Vagina (tissue), 2 donors: ENCODE results near the gene CPLX3.

ENCODE experiments used
- POLR2A ChIP-seq, 2 donors: fragments of 450-650 bp; IDR thresholded peaks; one replicate each; pipeline ENCODE4 v1.6.1; 2017; ENCODE audit warnings: antibody characterized with exemption in 2 of 2, mild to moderate bottlenecking in 2 of 2, moderate library complexity in 2 of 2
- POLR2AphosphoS5 ChIP-seq, 2 donors: sonication (generic); formaldehyde crosslinking; IDR thresholded peaks; one replicate each; pipeline ENCODE4 v1.9.0; 2017; ENCODE audit warnings: antibody characterized with exemption in 2 of 2, mild to moderate bottlenecking in 2 of 2, low read depth in 1 of 2; ENCODE audit not compliant: insufficient read depth in 1 of 2

DNA sequence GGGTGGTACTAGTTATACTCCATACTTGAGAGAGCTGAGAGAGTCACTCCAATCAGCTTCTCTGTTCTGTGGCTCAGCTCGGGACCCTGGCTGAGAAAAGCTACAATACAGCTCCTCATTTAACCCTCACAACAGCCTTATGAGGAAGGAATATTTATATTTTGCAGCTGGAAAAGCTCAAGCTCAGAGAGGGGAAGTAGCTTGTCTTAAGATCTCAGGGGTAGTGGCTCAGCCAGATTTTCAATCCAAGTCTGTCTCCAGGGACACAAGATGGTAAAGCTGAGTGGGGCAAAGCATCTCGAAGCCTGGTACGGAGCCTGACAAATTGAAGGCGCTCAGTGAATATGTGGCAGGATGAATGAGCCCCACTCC, 31.9 kb downstream of the CPLX3 start:
- TF ChIP-seq POLR2A (IDR thresholded peaks at IDR 0.05) (no peak), POLR2AphosphoS5 (IDR thresholded peaks at IDR 0.05; ENCODE audit: insufficient read depth in 1 of 2, low read depth in 1 of 2) (no peak)
